GM21423 (cell line): ENCODE results near the gene RARS2.
"Not testable (repeated sequence)": the region's sequence is repeated elsewhere in the genome, so short reads cannot be mapped to it uniquely, and the experiment has no call there.

Experiments used
- ATAC-seq: cut with Tn5 transposase; IDR thresholded peaks from one replicate; pipeline ENCODE4 v1.9.1; 2021; ENCODE audit warnings: mild to moderate bottlenecking, moderate library complexity; ENCODE audit not compliant: unreplicated experiment

RARS2 gene

GRCh38 chr6:87589693-87590416 lies at the start of gene RARS2, which contains the start of gene ORC3:
Gene RARS2 (minus strand): TSS chr6:87589987. CDS start chr6:87589957, 30 bp downstream.
Gene ORC3 (plus strand): TSS chr6:87590135. CDS start chr6:87590169, 34 bp downstream.
- peak; percentile 100 for ATAC-seq

GRCh38 chr6:87639373-87639772 lies 49.6 kb upstream of the RARS2 start:
- no peak for ATAC-seq

GRCh38 chr6:87637106-87637505 lies 47.3 kb upstream of the RARS2 start:
- ATAC-seq = no peak

- ATAC-seq = no peak
Observed at GRCh38 chr6:87636315-87636714, 46.5 kb upstream of the RARS2 start.

- no peak for ATAC-seq
Observed at GRCh38 chr6:87633851-87634250, 44.1 kb upstream of the RARS2 start.

- ATAC-seq = no peak
Observed at GRCh38 chr6:87630746-87631145, 41.0 kb upstream of the RARS2 start.

- ATAC-seq = no peak
Observed at GRCh38 chr6:87628881-87629280, 39.1 kb upstream of the RARS2 start.

GRCh38 chr6:87628424-87628823 lies 38.6 kb upstream of the RARS2 start:
- ATAC-seq = no peak

GRCh38 chr6:87623248-87623647 lies 33.5 kb upstream of the RARS2 start:
- no peak for ATAC-seq

- ATAC-seq = no peak
Observed at GRCh38 chr6:87618531-87618930, 28.7 kb upstream of the RARS2 start.

- no peak for ATAC-seq
Observed at GRCh38 chr6:87617405-87617804, 27.6 kb upstream of the RARS2 start.

GRCh38 chr6:87613018-87613417 lies 23.2 kb upstream of the RARS2 start:
- ATAC-seq = not testable (repeated sequence)

- ATAC-seq = no peak
Observed at GRCh38 chr6:87608802-87609201, 19.0 kb upstream of the RARS2 start.

- no peak for ATAC-seq
Observed at GRCh38 chr6:87606199-87606598, 16.4 kb upstream of the RARS2 start.

GRCh38 chr6:87600576-87600975 lies 10.8 kb upstream of the RARS2 start:
- no peak for ATAC-seq

GRCh38 chr6:87590990-87591389 lies 1.2 kb upstream of the RARS2 start:
- ATAC-seq = no peak

- no peak for ATAC-seq
Observed at GRCh38 chr6:87590417-87590880, 662 bp upstream of the RARS2 start.

- no peak for ATAC-seq
Observed at GRCh38 chr6:87588756-87589407, 905 bp downstream of the RARS2 start.

GRCh38 chr6:87586371-87587077 lies 3.3 kb downstream of the RARS2 start:
- no peak for ATAC-seq

- ATAC-seq = no peak
Observed at GRCh38 chr6:87583822-87584221, 6.0 kb downstream of the RARS2 start.

- no peak for ATAC-seq
Observed at GRCh38 chr6:87575423-87575822, 14.4 kb downstream of the RARS2 start.
